HepG2 (cell line): Measurements from ENCODE around the gene S100A16. TPM values are rescaled to one million over a fixed set of nuclear protein-coding genes. Genes with fewer than 3 reads are reported as not detected.

ENCODE experiments used
- EP300 ChIP-seq, 3 experiments: sonication (generic) in 1 of 3; formaldehyde crosslinking in 1 of 3; IDR thresholded peaks; 2 replicates each; pipeline versions ENCODE4 v1.5.1 to v1.6.1; 2011 to 2020; ENCODE audit warnings: low read depth in 2 of 3, low read length in 2 of 3, borderline replicate concordance in 1 of 3, improper control_type of control experiment in 1 of 3, mild to moderate bottlenecking in 1 of 3, missing genetic modification reagents in 1 of 3, moderate library complexity in 1 of 3
- MAF1 ChIP-seq: sonication (generic); formaldehyde crosslinking; IDR thresholded peaks from 2 replicates; pipeline ENCODE4 v1.5.0; 2020; ENCODE audit warnings: missing genetic modification reagents, borderline replicate concordance
- MED13 ChIP-seq: sonication (generic); formaldehyde crosslinking; IDR thresholded peaks from 2 replicates; pipeline ENCODE4 v1.5.0; 2020; ENCODE audit warnings: missing genetic modification reagents
- PAXIP1 ChIP-seq: sonication (generic); formaldehyde crosslinking; conservative IDR thresholded peaks from 2 replicates; pipeline ENCODE4 v1.4.0; 2020; ENCODE audit warnings: mild to moderate bottlenecking, missing genetic modification reagents, moderate library complexity
- PHB2 ChIP-seq: fragments of 450-650 bp; IDR thresholded peaks from 2 replicates; pipeline ENCODE4 v1.6.1; 2018; ENCODE audit not compliant: partially characterized antibody
- PRDM4 ChIP-seq: sonication (generic); formaldehyde crosslinking; IDR thresholded peaks from 2 replicates; pipeline ENCODE4 v1.9.0; 2021; ENCODE audit warnings: missing genetic modification reagents, borderline replicate concordance
- SMAD1 ChIP-seq: sonication (generic); formaldehyde crosslinking; IDR thresholded peaks from 2 replicates; pipeline ENCODE4 v1.4.0; 2020; ENCODE audit warnings: missing genetic modification reagents, low read depth, mild to moderate bottlenecking, borderline replicate concordance
- SNAI1 ChIP-seq: sonication (generic); formaldehyde crosslinking; IDR thresholded peaks from 2 replicates; pipeline ENCODE4 v1.5.0; 2020; ENCODE audit warnings: mild to moderate bottlenecking, missing genetic modification reagents, borderline replicate concordance
- ZNF557 ChIP-seq: sonication (generic); formaldehyde crosslinking; IDR thresholded peaks from 2 replicates; pipeline ENCODE4 v1.4.0; 2020; ENCODE audit warnings: missing genetic modification reagents
- ZNF597 ChIP-seq: sonication (generic); formaldehyde crosslinking; IDR thresholded peaks from 2 replicates; pipeline ENCODE4 v1.5.0; 2020; ENCODE audit warnings: missing genetic modification reagents
- ZNF816 ChIP-seq: sonication (generic); formaldehyde crosslinking; IDR thresholded peaks from 2 replicates; pipeline ENCODE4 v1.8.0; 2022; ENCODE audit warnings: missing genetic modification reagents, mild to moderate bottlenecking, borderline replicate concordance
- ZNF878 ChIP-seq: sonication (generic); formaldehyde crosslinking; IDR thresholded peaks from 2 replicates; pipeline ENCODE4 v1.8.1; 2023; ENCODE audit warnings: mild to moderate bottlenecking, missing genetic modification reagents, moderate library complexity
- polyA plus RNA-seq, 8 experiments: library from polyadenylated mRNA; depleted of rRNA in 3 of 8; stranded (reverse) in 7 of 8; unstranded in 1 of 8; fragments of >200 nt; fragmentation: Illumina TruSeq in 4 of 8; extraction: Trizol in 4 of 8; gene quantifications; 2 replicates each; pipeline versions ENCODE4 v1.2.1 to v1.2.3, GENCODE V29; 2011 to 2016; ENCODE audit warnings: low read depth in 4 of 8, missing spikeins in 1 of 8, mixed read lengths in 1 of 8; ENCODE audit not compliant: insufficient read depth in 1 of 8
- total RNA-seq, 5 experiments: library from RNA; depleted of rRNA; stranded (reverse); fragments of >200 nt; fragmentation: Illumina TruSeq; extraction: Trizol; gene quantifications; 2 replicates each; pipeline ENCODE4 v1.2.3, GENCODE V29; 2016; ENCODE audit warnings: low read depth in 1 of 5
- TF ChIP-seq, protein P1 (sequence below): sonication (generic); formaldehyde crosslinking; IDR thresholded peaks from 2 replicates; pipeline ENCODE4 v1.9.0; 2021; ENCODE audit warnings: mild to moderate bottlenecking, missing genetic modification reagents

Gene S100A16
- total and polyA plus RNA-seq, 2 of the 13 experiments (the other 11 are each of a cell fraction or from before 2014, with no cell fraction given), result 46.0 to 195 TPM

DNA sequence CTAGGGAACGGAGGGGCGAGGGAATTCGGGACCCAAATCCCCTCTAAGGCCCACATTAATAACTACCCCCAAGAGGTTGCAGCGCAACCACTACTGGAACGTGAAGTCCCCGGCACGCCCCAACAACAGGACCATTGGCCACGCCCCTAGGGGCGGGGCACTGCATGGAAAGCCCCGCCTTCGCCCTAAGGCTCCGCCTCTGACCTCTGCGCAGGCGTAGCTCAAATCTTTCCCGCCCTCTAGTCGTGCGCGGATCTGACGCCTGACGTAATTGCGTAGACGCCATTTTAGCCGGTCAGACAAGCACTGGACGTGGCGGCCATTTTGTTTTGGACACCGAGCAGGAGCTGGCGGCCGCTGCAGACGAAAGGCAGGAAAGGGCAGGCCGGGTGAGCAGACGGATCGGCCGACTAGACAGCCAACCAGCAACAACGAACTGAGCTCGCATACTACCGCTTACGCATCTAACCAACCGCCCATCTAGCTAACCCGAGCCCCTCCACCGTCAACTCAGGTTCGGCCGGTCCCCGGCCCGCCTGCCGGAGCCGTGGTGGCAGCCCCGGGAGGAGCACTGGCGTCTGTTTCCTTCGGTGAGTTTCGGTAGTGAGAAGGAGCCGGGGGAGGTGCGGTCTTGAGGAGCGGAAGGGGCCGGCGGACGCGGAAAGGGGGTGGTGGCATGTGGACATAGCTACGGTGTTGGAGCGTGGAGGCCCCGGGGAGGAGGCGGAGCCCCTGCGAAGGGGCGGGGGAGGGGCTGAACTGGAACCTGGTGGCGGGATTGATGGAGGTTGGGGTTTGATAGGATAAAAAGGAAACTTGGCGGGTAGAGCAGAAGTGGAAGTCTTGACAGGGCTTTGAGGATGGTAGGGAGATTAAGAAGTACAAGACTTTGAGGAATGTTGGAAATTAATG lies 21.1 kb upstream of the S100A16 start, which contains the start of gene CHTOP (continued):
- TF ChIP-seq PAXIP1 (CRISPR knock-in tag) (peak; percentile 63), PHB2 (no peak), PRDM4 (CRISPR knock-in tag) (no peak), ZNF878 (CRISPR knock-in tag) (peak; percentile 93), MED13 (0 out of 2 replicates have a peak, but pooled peaks have one; percentile 37), ZNF816 (peak; percentile 66; the same call in 1 of the 2 replicates), SNAI1 (CRISPR knock-in tag) (no peak), ZNF597 (CRISPR knock-in tag) (no peak), ZNF557 (CRISPR knock-in tag) (no peak), EP300 (IDR thresholded peaks at IDR 0.05; ENCODE audit: low read depth in 2 of 2, low read length in 2 of 2) (0 out of 4 replicates have a peak, but pooled peaks of 1 of the 2 experiments have one; percentile 46), EP300 (CRISPR knock-in tag; IDR thresholded peaks at IDR 0.05; ENCODE audit: borderline replicate concordance) (no peak), SMAD1 (no peak), MAF1 (CRISPR knock-in tag) (no peak)
- TF ChIP-seq, protein P1, sequence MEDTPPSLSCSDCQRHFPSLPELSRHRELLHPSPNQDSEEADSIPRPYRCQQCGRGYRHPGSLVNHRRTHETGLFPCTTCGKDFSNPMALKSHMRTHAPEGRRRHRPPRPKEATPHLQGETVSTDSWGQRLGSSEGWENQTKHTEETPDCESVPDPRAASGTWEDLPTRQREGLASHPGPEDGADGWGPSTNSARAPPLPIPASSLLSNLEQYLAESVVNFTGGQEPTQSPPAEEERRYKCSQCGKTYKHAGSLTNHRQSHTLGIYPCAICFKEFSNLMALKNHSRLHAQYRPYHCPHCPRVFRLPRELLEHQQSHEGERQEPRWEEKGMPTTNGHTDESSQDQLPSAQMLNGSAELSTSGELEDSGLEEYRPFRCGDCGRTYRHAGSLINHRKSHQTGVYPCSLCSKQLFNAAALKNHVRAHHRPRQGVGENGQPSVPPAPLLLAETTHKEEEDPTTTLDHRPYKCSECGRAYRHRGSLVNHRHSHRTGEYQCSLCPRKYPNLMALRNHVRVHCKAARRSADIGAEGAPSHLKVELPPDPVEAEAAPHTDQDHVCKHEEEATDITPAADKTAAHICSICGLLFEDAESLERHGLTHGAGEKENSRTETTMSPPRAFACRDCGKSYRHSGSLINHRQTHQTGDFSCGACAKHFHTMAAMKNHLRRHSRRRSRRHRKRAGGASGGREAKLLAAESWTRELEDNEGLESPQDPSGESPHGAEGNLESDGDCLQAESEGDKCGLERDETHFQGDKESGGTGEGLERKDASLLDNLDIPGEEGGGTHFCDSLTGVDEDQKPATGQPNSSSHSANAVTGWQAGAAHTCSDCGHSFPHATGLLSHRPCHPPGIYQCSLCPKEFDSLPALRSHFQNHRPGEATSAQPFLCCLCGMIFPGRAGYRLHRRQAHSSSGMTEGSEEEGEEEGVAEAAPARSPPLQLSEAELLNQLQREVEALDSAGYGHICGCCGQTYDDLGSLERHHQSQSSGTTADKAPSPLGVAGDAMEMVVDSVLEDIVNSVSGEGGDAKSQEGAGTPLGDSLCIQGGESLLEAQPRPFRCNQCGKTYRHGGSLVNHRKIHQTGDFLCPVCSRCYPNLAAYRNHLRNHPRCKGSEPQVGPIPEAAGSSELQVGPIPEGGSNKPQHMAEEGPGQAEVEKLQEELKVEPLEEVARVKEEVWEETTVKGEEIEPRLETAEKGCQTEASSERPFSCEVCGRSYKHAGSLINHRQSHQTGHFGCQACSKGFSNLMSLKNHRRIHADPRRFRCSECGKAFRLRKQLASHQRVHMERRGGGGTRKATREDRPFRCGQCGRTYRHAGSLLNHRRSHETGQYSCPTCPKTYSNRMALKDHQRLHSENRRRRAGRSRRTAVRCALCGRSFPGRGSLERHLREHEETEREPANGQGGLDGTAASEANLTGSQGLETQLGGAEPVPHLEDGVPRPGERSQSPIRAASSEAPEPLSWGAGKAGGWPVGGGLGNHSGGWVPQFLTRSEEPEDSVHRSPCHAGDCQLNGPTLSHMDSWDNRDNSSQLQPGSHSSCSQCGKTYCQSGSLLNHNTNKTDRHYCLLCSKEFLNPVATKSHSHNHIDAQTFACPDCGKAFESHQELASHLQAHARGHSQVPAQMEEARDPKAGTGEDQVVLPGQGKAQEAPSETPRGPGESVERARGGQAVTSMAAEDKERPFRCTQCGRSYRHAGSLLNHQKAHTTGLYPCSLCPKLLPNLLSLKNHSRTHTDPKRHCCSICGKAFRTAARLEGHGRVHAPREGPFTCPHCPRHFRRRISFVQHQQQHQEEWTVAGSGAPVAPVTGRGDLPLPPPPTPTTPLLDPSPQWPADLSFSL (CRISPR knock-in tag), result no peak
